ENCODE measurements around the gene THSD8.

The THSD8 gene

GRCh38 chr19:12801466-12802266, at the start of gene THSD8, which contains the start of gene PRDX2:
Gene THSD8 (plus strand): TSS chr19:12802069. CDS start chr19:12802072, 3 bp downstream.
Gene PRDX2 (minus strand): TSS chr19:12801800. CDS start chr19:12801261, 539 bp downstream.
- DNase-seq (ENCODE audit: low spot score), result peak; percentile 84

- no peak for DNase-seq (ENCODE audit: low spot score)
Observed at GRCh38 chr19:12754465-12755196, 47.2 kb upstream of the THSD8 start.

- no peak for DNase-seq (ENCODE audit: low spot score)
Observed at GRCh38 chr19:12756150-12756883, 45.6 kb upstream of the THSD8 start.

- DNase-seq (ENCODE audit: low spot score), result peak; percentile 57
Observed at GRCh38 chr19:12757544-12758274, 44.2 kb upstream of the THSD8 start.

GRCh38 chr19:12759686-12760085, 42.2 kb upstream of the THSD8 start:
- no peak for DNase-seq (ENCODE audit: low spot score)

GRCh38 chr19:12763100-12763499, 38.8 kb upstream of the THSD8 start:
- no peak for DNase-seq (ENCODE audit: low spot score)

- DNase-seq (ENCODE audit: low spot score), result no peak
Observed at GRCh38 chr19:12764698-12765097, 37.2 kb upstream of the THSD8 start.

GRCh38 chr19:12766051-12766521, 35.8 kb upstream of the THSD8 start:
- DNase-seq (ENCODE audit: low spot score), result no peak

GRCh38 chr19:12767150-12767549, 34.7 kb upstream of the THSD8 start:
- no peak for DNase-seq (ENCODE audit: low spot score)

GRCh38 chr19:12767666-12768065, 34.2 kb upstream of the THSD8 start:
- no peak for DNase-seq (ENCODE audit: low spot score)

- DNase-seq (ENCODE audit: low spot score), result no peak
Observed at GRCh38 chr19:12769689-12770088, 32.2 kb upstream of the THSD8 start.

- DNase-seq (ENCODE audit: low spot score), result no peak
Observed at GRCh38 chr19:12770922-12771321, 30.9 kb upstream of the THSD8 start.

- no peak for DNase-seq (ENCODE audit: low spot score)
Observed at GRCh38 chr19:12772323-12772722, 29.5 kb upstream of the THSD8 start.

- DNase-seq (ENCODE audit: low spot score), result no peak
Observed at GRCh38 chr19:12773571-12773970, 28.3 kb upstream of the THSD8 start.

GRCh38 chr19:12774588-12775555, 27.0 kb upstream of the THSD8 start, which contains the start of gene HOOK2:
Gene HOOK2 (minus strand): TSS chr19:12775552. CDS start chr19:12775449, 103 bp downstream.
- DNase-seq (ENCODE audit: low spot score), result no peak

GRCh38 chr19:12777217-12778016, 24.5 kb upstream of the THSD8 start:
- DNase-seq (ENCODE audit: low spot score), result peak; percentile 80

- DNase-seq (ENCODE audit: low spot score), result peak; percentile 66
Observed at GRCh38 chr19:12778017-12778904, 23.6 kb upstream of the THSD8 start.

- no peak for DNase-seq (ENCODE audit: low spot score)
Observed at GRCh38 chr19:12778905-12779161, 23.0 kb upstream of the THSD8 start.
